MM.1S (cell line): Measurements from ENCODE around the gene NCKAP5.

ENCODE experiments used
- DNase-seq: peaks from one replicate; pipeline ENCODE4 v3.0.0-alpha.2; 2015
- H2AFZ ChIP-seq: fragments of 300-600 bp; sonication (generic); 2 replicates; pipeline ENCODE4 v1.6.0; 2016; ENCODE audit warnings: antibody characterized with exemption, low read length
- H3F3A ChIP-seq: fragments of 300-600 bp; sonication (generic); 2 replicates; pipeline ENCODE4 v1.6.1; 2016; ENCODE audit warnings: mild to moderate bottlenecking, antibody characterized with exemption, low read length, moderate library complexity, mixed read lengths; ENCODE audit not compliant: insufficient read depth
- H3K27ac ChIP-seq: fragments of 300-600 bp; sonication (generic); 2 replicates; pipeline ENCODE4 v1.5.1; 2016; ENCODE audit warnings: mild to moderate bottlenecking, low read length
- H3K27me3 ChIP-seq: fragments of 300-600 bp; sonication (generic); replicated peaks from 2 replicates; pipeline ENCODE4 v1.6.0; 2016; ENCODE audit warnings: low read length; ENCODE audit not compliant: insufficient read depth
- H3K36me3 ChIP-seq: fragments of 300-600 bp; sonication (generic); replicated peaks from 2 replicates; pipeline ENCODE4 v1.6.1; 2016; ENCODE audit warnings: mild to moderate bottlenecking, low read length, mixed read lengths; ENCODE audit not compliant: insufficient read depth
- H3K4me1 ChIP-seq: fragments of 300-600 bp; sonication (generic); 2 replicates; pipeline ENCODE4 v1.6.1; 2016; ENCODE audit warnings: low read length, mixed read lengths
- H3K4me2 ChIP-seq: fragments of 300-600 bp; sonication (generic); 2 replicates; pipeline ENCODE4 v1.6.0; 2016; ENCODE audit warnings: low read depth, low read length
- H3K4me3 ChIP-seq: fragments of 300-600 bp; sonication (generic); 2 replicates; pipeline ENCODE4 v1.5.1; 2016; ENCODE audit warnings: low read length, mixed read lengths
- H3K79me2 ChIP-seq: fragments of 300-600 bp; sonication (generic); 2 replicates; pipeline ENCODE4 v1.6.1; 2016; ENCODE audit warnings: mixed run types, low read length, mixed read lengths
- H3K9ac ChIP-seq: fragments of 300-600 bp; sonication (generic); 2 replicates; pipeline ENCODE4 v1.6.1; 2016; ENCODE audit warnings: low read length, mixed read lengths
- H3K9me2 ChIP-seq: fragments of 300-600 bp; sonication (generic); replicated peaks from 2 replicates; pipeline ENCODE4 v1.6.1; 2016; ENCODE audit warnings: mild to moderate bottlenecking, low read length, mixed read lengths; ENCODE audit not compliant: insufficient read depth
- H3K9me3 ChIP-seq: fragments of 300-600 bp; sonication (generic); replicated peaks from 2 replicates; pipeline ENCODE4 v1.6.1; 2016; ENCODE audit warnings: mild to moderate bottlenecking, low read length, mixed read lengths; ENCODE audit not compliant: insufficient read depth
- H4K20me1 ChIP-seq: fragments of 300-600 bp; sonication (generic); 2 replicates; pipeline ENCODE4 v1.6.1; 2016; ENCODE audit warnings: mild to moderate bottlenecking, low read length, moderate library complexity, mixed read lengths; ENCODE audit not compliant: insufficient read depth
- EZH2 ChIP-seq: fragments of 300-600 bp; sonication (generic); optimal IDR thresholded peaks from 2 replicates; pipeline ENCODE3; 2017; ENCODE audit warnings: low read depth, mild to moderate bottlenecking, antibody characterized with exemption, low read length, mixed read lengths
- EZH2phosphoT487 ChIP-seq: fragments of 300-600 bp; sonication (generic); IDR thresholded peaks from 2 replicates; pipeline ENCODE4 v1.6.1; 2018; ENCODE audit warnings: antibody characterized with exemption, low read length
- TF ChIP-seq, protein P1 (sequence below): fragments of 300-600 bp; sonication (generic); IDR thresholded peaks from 2 replicates; pipeline ENCODE4 v1.5.1; 2016; ENCODE audit warnings: antibody characterized with exemption, low read length, mixed read lengths

NCKAP5 gene

GRCh38 chr2:133229974-133230373 lies 338.3 kb downstream of the NCKAP5 start:
- Histone ChIP-seq H3K4me2 (no peak overlapping the region), H3K27ac (no peak overlapping the region), H3K4me3 (no peak overlapping the region), H3K79me2 (no peaks in the 10 kb centered on the region), H3K9ac (no peak overlapping the region), H3K9me2 (no peaks in the 10 kb centered on the region), H2AFZ (no peak overlapping the region), H3K36me3 (no peaks in the 10 kb centered on the region), H3K4me1 (no peaks in the 10 kb centered on the region), H3K9me3 (no peaks in the 10 kb centered on the region), H4K20me1 (no peaks in the 10 kb centered on the region), H3K27me3 (no peaks in the 10 kb centered on the region), H3F3A (no peaks in the 10 kb centered on the region)
- TF ChIP-seq EZH2phosphoT487 (no peak), EZH2 (no peak)
- TF ChIP-seq, protein P1, sequence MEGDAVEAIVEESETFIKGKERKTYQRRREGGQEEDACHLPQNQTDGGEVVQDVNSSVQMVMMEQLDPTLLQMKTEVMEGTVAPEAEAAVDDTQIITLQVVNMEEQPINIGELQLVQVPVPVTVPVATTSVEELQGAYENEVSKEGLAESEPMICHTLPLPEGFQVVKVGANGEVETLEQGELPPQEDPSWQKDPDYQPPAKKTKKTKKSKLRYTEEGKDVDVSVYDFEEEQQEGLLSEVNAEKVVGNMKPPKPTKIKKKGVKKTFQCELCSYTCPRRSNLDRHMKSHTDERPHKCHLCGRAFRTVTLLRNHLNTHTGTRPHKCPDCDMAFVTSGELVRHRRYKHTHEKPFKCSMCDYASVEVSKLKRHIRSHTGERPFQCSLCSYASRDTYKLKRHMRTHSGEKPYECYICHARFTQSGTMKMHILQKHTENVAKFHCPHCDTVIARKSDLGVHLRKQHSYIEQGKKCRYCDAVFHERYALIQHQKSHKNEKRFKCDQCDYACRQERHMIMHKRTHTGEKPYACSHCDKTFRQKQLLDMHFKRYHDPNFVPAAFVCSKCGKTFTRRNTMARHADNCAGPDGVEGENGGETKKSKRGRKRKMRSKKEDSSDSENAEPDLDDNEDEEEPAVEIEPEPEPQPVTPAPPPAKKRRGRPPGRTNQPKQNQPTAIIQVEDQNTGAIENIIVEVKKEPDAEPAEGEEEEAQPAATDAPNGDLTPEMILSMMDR, result no peak
- no peak for DNase-seq

GRCh38 chr2:133223226-133223625 lies 345.0 kb downstream of the NCKAP5 start:
- Histone ChIP-seq H3K4me3 (no peak overlapping the region), H3K4me2 (no peak overlapping the region), H3K9me3 (no peaks in the 10 kb centered on the region), H2AFZ (no peak overlapping the region), H3K27ac (no peak overlapping the region), H3F3A (no peaks in the 10 kb centered on the region), H3K27me3 (no peaks in the 10 kb centered on the region), H4K20me1 (no peaks in the 10 kb centered on the region), H3K9me2 (no peaks in the 10 kb centered on the region), H3K79me2 (no peaks in the 10 kb centered on the region), H3K4me1 (peaks cover 4% of the 10 kb centered on the region), H3K36me3 (no peaks in the 10 kb centered on the region), H3K9ac (no peak overlapping the region)
- TF ChIP-seq EZH2, result no peak
- TF ChIP-seq, protein P1, result no peak
- TF ChIP-seq EZH2phosphoT487, result no peak
- DNase-seq, result no peak

- peaks cover 15% of the 10 kb centered on the region for H3K4me1 ChIP-seq
- no peak overlapping the region for H3K4me3 ChIP-seq
- H3K79me2 ChIP-seq, result no peaks in the 10 kb centered on the region
- H4K20me1 ChIP-seq, result no peaks in the 10 kb centered on the region
- H3F3A ChIP-seq, result peaks cover 10% of the 10 kb centered on the region; the same call in 1 of the 2 replicates
- no peaks in the 10 kb centered on the region for H3K27me3 ChIP-seq
- no peaks in the 10 kb centered on the region for H3K9me3 ChIP-seq
- no peak for TF ChIP-seq EZH2phosphoT487
- no peak for TF ChIP-seq EZH2
- TF ChIP-seq, protein P1, result no peak
- H3K4me2 ChIP-seq, result no peak overlapping the region
- no peak overlapping the region for H3K27ac ChIP-seq
- no peak overlapping the region for H3K9ac ChIP-seq
- no peak overlapping the region for H2AFZ ChIP-seq
- DNase-seq, result no peak
- no peaks in the 10 kb centered on the region for H3K36me3 ChIP-seq
- H3K9me2 ChIP-seq, result no peaks in the 10 kb centered on the region
These were observed 346.9 kb downstream of the NCKAP5 start for GRCh38 chr2:133221398-133221797.
